Ecto neural progenitor cell (in vitro differentiated cells): ENCODE results near the gene POLR2L.

Experiments
- DNase-seq: peaks from one replicate; pipeline ENCODE4 v3.0.0-alpha.2; 2018; ENCODE audit warnings: low spot score

POLR2L gene

GRCh38 chr11:838441-839279 lies 3.7 kb downstream of the POLR2L start:
- DNase-seq, result no peak

GRCh38 chr11:837990-838307 lies 4.4 kb downstream of the POLR2L start:
- no peak for DNase-seq

GRCh38 chr11:837189-837989 lies 4.9 kb downstream of the POLR2L start:
- DNase-seq, result no peak

- no peak for DNase-seq
Observed at GRCh38 chr11:836700-837099, 5.6 kb downstream of the POLR2L start.

- DNase-seq, result no peak
Observed at GRCh38 chr11:836274-836673, 6.1 kb downstream of the POLR2L start.

GRCh38 chr11:834371-835316 lies 7.7 kb downstream of the POLR2L start:
- DNase-seq, result no peak

- no peak for DNase-seq
Observed at GRCh38 chr11:833849-834311, 8.4 kb downstream of the POLR2L start.

GRCh38 chr11:833114-833791 lies 9.1 kb downstream of the POLR2L start:
- DNase-seq, result peak; percentile 69

GRCh38 chr11:832529-833113 lies 9.7 kb downstream of the POLR2L start, which contains the start of gene CD151:
CD151 (plus strand) TSS chr11:832952; CDS start chr11:836070, 3,118 bp downstream.
- peak; percentile 84 for DNase-seq

- DNase-seq, result no peak
Observed at GRCh38 chr11:831961-832528, 10.3 kb downstream of the POLR2L start.

GRCh38 chr11:831118-831864 lies 11.0 kb downstream of the POLR2L start:
- no peak for DNase-seq

GRCh38 chr11:830295-831117 lies 11.8 kb downstream of the POLR2L start:
- DNase-seq, result peak; percentile 91

- no peak for DNase-seq
Observed at GRCh38 chr11:829847-830294, 12.5 kb downstream of the POLR2L start.

- DNase-seq, result no peak
Observed at GRCh38 chr11:829176-829846, 13.0 kb downstream of the POLR2L start.

- DNase-seq, result no peak
Observed at GRCh38 chr11:828506-829175, 13.7 kb downstream of the POLR2L start.

- DNase-seq, result no peak
Observed at GRCh38 chr11:827897-828192, 14.5 kb downstream of the POLR2L start, which contains the start of gene CRACR2B. CRACR2B (plus strand) TSS chr11:827919; CDS start chr11:828608, 689 bp downstream.

GRCh38 chr11:827146-827896 lies 15.0 kb downstream of the POLR2L start:
- DNase-seq, result no peak
